ENCODE measurements around the gene CLPTM1L.
"Not testable (repeated sequence)": the region's sequence is repeated elsewhere in the genome, so short reads cannot be mapped to it uniquely, and the experiment has no call there.

Gene CLPTM1L

DNA sequence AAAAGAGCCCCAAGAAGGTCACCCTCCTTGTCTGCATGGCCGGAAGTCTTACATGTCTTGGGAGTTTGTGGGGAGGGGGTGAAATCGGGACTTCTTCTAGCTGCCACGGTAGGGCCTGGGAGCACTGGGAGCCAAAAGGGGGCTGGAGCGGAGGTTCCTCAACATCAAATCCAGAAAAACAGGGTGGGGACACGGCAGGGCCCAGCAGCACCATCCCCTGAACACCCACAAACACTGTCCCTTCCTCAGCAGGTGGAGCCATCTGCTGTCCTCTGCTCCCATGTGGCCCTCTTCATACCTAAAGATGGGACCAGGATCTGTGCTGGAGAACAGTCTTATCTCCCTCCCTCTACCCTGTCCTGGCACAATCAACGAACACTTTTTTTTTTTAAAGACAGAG is 52.8 kb downstream of the CLPTM1L start:
- DNase-seq (ENCODE audit: low read depth), result no peak

DNA sequence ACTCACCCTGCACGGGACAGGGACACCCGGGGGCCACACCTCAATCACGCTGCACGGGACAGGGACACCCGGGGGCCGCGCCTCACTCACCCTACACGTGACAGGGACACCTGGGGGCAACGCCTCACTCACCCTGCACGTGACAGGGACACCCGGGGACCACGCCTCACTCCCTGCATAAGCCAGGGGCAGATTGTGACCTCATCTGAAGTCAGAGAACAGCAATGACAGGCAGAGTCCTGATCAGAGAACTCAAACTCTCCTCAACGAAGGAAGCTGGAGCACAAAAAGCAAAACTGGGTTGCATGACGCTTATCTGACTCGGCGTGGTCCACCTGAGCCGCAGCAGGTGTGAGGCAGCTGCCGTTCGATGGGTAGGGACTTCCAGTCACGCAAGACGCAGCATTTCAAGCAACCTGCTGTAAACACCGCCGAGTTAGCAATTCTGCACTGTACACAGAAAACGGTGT is 53.3 kb downstream of the CLPTM1L start:
- DNase-seq (ENCODE audit: low read depth), result no peak

DNA sequence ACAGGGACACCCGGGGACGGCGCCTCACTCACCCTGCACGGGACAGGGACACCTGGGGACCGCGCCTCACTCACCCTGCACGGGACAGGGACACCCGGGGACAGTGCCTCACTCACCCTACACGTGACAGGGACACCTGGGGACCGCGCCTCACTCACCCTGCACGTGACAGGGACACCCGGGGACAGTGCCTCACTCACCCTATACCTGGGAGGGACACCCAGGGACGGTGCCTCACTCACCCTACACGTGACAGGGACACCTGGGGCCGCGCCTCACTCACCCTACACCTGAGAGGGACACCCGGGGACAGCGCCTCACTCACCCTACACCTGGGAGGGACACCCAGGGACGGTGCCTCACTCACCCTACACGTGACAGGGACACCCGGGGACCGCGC is 53.9 kb downstream of the CLPTM1L start:
- DNase-seq (ENCODE audit: low read depth), result not testable (repeated sequence)

DNA sequence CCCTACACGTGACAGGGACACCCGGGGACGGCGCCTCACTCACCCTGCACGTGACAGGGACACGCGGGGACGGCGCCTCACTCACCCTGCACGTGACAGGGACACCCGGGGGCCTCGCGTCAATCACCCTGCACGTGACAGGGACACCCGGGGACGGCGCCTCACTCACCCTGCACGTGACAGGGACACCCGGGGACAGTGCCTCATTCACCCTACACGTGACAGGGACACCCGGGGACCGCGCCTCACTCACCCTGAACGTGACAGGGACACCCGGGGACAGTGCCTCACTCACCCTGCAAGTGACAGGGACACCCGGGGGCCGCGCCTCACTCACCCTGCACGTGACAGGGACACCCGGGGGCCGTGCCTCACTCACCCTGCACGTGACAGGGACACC is 55.3 kb downstream of the CLPTM1L start:
- not testable (repeated sequence) for DNase-seq (ENCODE audit: low read depth)

DNA sequence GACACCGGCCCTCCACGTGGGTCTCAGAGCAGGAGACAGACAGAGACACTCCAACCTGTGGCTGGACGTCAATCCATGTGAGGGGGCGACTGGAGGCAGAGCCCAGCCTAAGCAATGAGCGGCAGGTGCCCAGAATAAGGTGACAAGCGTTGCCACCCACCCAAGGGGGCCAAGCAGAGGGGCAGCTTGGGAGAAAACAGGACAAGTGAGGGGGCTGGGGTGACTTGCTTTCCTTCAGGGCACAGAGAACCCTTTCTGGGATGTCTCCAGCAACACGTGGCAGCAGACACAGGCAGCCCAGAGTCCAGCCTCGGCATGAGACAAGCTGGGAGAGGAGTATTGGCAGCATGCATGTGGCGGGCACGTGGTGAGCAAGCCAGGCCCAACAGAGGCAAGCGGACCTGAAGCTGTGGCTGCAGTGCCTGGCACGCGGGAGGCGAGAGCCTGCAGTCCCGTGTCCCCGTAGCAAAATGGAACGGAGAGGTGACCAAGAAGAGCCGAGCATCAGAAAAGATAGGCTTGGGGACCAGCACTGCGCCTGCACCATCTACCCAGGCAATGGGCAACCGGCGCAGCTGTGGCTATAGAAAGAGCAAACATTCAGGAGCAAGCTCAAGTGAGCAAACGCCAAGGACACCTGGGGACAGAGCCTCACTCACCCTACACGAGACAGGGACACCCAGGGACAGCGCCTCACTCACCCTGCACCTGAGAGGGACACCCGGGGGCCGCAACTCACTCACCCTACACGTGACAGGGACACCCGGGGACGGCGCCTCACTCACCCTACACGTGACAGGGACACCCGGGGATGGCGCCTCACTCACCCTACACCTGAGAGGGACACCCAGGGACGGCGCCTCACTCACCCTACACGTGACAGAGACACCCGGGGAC is 56.2 kb downstream of the CLPTM1L start:
- DNase-seq (ENCODE audit: low read depth), result no peak

DNA sequence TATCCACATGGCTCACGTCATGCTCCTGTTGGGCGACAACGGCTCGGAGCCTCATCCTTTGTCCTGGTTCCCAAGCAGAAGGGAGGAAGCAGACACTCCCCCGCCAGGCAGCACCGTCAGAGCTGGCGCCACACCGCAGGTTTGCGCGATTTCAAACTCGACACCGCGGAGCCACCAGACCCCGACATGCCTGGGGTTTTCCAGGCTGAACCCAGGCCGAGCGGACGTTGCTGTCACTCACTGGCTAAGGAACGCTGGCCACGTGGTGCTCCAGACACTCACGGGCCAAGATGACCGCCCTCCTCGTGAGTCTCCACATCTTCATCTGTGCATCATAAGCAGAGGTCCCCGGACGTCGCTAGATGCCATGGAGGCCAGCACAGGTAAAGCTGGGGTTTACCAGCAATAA is 59.0 kb downstream of the CLPTM1L start:
- DNase-seq (ENCODE audit: low read depth), result no peak

DNA sequence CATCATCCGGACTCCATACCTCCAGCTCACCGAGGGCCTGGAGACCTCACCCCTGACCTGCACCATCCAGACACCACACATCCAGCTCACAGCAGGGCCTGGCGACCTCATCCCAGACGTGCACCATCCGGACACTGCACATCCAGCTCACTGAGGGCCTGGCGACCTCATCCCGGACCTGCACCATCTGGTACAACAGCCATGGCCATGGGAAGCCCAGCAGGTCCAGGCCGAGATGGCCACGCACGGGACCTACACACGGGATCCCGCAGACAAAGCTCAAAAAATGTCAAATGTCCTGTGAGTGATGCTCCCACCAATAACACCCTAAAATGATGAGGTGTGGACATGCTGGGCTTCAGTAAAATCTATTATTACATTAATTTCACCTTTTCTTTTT is 59.8 kb downstream of the CLPTM1L start:
- no peak for DNase-seq (ENCODE audit: low read depth)

DNA sequence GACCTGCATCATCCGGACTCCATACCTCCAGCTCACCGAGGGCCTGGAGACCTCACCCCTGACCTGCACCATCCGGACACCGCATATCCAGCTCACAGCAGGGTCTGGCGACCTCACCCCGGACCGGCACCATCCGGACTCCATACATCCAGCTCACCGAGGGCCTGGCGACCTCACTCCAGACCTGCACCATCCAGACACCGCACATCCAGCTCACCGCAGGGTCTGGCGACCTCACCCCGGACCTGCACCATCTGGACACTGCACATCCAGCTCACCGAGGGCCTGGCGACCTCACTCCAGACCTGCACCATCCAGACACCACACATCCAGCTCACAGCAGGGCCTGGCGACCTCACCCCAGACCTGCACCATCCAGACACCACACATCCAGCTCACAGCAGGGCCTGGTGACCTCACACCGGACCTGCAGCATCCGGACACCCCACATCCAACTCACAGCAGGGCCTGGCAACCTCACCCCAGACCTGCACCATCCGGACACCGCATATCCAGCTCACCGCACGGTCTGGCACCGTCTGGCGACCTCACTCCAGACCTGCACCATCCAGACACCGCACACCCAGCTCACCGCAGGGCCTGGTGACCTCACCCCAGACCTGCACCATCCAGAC is 60.4 kb downstream of the CLPTM1L start:
- not testable (repeated sequence) for DNase-seq (ENCODE audit: low read depth)

DNA sequence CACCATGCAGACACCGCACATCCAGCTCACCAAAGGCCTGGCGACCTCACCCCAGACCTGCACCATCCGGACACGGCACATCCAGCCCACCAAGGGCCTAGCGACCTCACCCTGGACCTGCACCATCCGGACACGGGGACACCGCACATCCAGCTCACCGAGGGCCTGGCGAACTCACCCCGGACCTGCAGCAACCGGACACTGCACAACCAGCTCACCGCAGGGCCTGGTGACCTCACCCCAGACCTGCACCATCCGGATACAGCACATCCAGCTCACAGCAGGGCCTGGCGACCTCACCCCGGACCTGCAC is 61.2 kb downstream of the CLPTM1L start:
- DNase-seq (ENCODE audit: low read depth), result not testable (repeated sequence)

DNA sequence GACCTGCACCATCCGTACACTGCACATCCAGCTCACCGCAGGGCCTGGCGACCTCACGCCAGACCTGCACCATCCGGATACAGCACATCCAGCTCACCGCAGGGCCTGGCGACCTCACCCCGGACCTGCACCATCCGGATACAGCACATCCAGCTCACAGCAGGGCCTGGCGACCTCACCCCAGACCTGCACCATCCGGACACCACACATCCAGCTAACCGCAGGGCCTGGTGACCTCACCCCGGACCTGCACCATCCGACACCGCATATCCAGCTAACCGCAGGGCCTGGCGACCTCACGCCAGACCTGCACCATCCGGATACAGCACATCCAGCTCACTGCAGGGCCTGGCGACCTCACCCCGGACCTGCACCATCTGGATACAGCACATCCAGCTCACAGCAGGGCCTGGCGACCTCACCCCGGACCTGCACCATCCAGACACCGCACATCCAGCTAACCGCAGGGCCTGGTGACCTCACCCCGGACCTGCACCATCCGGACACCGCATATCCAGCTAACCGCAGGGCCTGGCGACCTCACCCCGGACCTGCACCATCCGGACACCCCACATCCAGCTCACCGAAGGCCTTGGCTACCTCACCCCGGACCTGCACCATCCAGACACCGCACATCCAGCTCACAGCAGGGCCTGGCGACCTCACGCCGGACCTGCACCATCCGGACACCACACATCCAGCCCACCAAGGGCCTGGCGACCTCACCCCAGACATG is 61.7 kb downstream of the CLPTM1L start:
- DNase-seq (ENCODE audit: low read depth), result not testable (repeated sequence)

DNA sequence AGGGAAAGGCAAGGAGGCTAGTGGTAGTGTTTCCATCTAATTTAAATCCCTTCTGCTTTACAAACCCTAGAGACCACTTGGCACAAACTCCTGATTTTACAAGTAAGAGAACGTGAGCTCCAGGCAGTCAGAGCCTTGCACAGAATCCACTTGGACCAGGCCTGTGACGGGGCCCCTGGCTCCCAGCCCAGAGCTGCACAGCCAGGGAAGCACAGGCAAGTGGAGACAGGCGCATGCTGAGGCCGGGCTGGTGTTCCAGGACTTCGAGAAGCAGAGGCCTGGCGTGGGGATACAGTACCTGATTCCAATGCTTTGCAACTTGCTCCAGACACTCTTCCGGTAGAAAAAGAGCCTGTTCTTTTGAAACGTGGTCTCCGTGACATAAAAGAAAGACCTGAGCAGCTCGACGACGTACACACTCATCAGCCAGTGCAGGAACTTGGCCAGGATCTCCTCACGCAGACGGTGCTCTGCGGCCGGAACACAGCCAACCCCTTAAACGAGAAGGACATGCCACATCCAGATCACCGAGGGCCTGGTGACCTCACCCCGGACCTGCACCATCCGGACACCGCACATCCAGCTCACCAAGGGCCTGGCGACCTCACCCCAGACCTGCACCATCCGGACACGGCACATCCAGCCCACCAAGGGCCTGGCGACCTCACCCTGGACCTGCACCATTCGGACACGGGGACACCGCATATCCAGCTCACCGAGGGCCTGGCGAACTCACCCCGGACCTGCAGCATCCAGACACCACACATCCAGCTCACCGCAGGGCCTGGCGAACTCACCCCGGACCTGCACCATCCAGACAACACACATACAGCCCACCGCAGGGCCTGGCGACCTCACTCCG is 62.5 kb downstream of the CLPTM1L start:
- no peak for DNase-seq (ENCODE audit: low read depth)

DNA sequence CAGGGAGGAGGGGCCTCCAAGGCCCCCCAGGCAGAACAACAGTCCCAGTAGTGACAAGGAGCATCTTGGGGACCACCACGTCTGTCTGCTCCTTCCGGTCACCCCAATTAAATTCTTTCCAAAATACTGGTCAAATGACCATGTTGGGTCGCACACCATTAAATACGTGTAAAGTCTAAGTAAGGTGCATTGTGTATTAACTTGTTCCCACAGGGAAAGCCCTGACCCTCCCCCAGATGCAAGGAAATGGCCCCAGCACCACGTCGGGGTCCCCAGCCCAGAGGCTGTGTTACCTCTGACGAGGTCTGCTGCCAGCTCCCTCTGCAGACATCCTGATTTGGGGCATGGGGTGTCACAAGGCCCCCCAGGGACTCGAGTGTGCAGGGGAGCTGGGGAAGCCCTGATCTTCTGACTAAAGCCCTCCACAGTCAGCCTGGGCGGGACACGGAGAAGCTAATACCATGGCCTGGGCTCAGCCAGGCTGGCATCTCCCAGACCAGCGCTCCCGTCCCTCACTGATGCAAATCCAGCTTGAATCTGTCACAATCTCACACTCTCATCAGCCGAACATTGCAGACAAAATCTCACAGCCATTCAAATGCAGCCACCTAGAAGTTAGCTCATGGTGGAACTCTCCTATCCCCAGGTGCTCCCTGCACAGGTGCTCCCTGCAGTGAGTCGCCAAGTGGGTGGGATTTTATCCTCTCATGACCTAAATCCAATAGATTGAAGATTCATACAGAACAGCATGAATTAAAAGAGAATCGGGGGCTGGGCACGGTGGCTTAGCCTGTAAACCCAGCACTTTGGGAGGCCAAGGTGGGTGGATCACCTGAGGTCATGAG is 63.6 kb downstream of the CLPTM1L start:
- DNase-seq (ENCODE audit: low read depth), result no peak

DNA sequence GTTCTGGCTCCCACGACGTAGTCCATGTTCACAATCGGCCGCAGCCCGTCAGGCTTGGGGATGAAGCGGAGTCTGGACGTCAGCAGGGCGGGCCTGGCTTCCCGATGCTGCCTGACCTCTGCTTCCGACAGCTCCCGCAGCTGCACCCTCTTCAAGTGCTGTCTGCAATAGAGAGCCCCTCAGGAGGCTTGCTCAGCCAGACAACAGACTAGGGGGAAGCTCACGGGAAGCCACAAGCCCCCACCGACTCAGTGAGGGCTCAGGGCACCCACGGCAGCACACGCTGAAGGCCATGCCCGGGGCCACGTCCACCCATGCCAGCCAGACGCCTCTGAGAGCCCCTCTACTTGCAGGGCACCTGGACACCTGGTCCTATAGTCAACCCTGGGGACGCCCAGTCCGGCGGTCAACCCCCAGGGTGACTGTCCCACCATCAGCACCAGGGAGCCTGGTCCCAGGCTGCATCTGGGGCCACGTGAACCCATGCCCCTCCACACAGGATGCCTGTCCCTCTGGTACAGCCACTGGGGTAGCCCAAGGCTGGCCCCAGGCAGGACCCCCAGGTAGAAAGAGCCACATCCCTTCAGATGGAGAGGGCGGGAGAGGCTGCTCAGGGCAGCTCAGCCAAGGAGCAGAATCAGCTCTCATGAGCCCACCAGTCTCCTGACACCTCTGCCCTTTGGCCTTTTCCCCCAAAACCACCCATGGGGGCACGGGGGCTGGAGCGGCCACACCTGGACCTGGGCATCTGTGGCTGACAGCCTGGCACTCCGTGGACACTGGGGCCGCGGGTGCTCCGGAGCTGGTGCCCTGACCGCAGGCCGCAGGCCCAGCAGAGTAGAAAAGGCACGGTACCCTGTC is 64.5 kb downstream of the CLPTM1L start:
- no peak for DNase-seq (ENCODE audit: low read depth)

DNA sequence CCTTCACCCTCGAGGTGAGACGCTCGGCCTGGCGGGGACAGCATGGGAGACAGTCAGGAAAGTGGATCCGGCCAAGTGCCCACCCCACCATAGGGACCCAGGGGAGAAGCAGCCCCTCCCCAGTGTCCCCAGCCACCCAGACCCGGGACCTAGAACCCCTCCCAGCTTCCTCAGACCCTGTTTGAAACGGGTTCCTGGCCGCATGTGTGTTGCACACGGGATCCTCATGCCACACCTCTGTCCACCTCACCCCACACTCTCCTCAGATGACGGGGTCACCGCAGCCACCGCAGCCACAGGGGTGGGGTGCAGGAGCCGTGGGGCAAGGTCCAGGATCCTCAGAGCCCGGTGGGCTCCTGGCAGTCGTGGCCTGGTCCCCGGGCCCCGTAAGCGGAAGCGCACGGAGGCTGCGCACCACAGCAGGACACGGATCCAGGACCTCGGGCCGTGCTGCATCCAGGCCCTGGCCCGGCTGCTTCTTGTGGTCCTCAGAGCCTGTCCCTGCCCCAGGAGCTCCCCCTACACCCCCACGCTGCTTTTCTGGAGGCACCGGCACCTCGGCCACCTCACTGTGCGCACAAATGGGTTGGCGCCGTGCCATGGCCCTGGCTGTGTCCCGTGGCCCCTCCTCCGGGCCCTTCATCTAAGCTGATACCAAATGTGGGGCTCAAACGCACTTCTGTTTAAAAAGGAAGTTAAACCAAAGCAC is 65.3 kb downstream of the CLPTM1L start:
- no peak for DNase-seq (ENCODE audit: low read depth)

DNA sequence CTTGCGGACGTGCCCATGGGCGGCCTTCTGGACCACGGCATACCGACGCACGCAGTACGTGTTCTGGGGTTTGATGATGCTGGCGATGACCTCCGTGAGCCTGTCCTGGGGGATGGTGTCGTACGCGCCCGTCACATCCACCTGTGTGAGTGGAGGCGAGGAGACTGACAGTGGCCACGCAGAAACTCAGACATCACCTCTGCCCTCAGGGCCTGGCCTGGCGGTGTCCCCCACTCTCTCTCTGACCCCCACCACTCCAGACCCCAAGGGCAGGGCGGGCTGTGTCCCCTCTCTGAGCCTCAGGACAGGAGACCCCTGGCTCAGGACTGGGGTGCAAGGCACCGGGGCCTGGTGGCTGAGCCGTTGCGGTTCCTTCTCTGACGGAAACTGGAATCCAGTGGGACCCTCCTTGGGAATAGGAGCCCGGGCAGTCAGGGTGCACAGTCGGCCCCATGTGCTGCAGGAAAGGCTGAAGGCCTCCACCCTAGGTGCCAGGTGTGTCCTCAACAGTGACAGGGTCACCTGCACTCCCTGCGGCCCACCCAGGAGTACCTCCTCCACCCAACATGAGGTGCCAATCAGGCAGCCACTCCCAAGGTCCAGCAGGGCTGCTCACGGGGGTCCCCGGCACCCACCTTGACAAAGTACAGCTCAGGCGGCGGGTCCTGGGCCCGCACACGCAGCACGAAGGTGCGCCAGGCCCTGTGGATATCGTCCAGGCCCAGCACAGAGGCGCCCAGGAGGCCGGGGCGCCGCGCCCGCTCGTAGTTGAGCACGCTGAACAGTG is 66.0 kb downstream of the CLPTM1L start:
- DNase-seq (ENCODE audit: low read depth), result no peak

DNA sequence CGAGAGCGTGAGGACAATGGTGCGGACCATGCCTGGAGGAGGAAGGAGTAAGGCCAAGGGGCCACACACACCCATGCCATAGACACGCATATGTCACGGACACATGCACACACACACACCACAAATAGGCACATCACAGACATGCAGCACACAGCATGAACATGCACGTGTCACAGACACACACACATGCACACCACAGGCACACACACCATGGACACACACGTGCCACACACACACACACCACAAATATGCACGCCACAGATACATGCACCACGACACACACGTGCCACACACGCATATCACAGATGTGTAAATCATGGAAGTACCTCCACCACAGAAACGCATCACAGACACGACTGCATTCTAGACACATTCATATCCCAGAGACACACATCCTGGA is 66.7 kb downstream of the CLPTM1L start:
- DNase-seq (ENCODE audit: low read depth), result no peak

DNA sequence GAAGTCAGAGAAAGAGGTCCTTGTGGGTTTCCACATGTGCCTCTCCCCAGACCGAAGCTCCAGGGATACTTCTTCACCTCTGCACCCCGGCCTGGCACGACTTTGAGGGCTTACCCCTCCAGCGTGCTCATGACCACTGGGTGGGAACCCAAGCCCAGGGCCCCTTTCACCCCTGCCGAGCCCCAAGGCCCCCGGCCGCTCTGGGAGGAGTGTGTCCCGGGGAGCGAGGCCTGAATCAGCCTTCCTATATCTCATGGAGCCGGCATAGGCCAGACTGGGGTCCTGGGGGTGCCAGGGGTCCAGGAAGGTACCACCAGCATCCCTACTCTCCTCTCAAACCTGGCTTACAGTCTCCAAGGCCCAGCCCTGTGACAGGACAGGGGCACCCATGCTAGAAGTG is 67.1 kb downstream of the CLPTM1L start:
- DNase-seq (ENCODE audit: low read depth), result no peak

DNA sequence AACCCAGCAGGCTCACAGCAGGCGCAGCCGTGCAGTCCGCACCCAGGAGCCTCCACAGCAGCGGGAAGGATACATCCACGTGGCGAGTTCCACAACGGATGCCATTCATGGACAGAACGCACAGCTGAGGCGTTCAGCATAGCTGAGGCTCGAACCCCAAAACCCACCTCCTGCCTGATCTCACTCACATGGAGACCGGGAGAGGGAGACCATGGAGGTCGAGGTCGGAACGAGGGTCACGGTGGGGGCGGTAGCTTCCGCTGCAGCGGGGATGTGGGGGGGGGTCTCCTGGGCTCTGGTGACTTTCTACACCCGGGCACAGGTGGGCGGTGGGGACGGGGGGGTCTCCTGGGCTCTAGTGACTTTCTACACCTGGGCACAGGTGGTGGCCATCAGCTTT is 67.6 kb downstream of the CLPTM1L start:
- DNase-seq (ENCODE audit: low read depth), result no peak

DNA sequence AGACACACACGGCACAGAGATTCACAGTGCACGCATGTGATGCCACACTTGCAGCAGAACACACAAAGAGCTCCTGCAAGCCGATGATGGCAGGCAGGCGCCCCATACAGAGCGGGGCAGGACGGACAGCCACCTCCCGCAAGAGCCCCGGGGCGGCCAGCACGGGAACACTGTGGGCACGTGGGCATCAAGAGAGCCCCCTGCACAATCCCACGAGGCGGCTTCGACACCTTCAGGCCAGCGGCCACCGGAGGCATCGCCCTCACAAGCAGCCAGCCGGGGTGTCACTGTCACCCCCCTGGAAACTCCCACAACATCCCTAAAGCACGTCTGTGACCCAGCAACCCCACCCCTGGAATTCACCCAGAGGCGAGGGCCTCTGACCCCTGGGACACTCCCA is 68.0 kb downstream of the CLPTM1L start:
- no peak for DNase-seq (ENCODE audit: low read depth)

Data from T-helper 22 cell (primary cell).